PC-3 (cell line): Measurements from ENCODE around the gene TMEM147.

Source experiments
- CTCF ChIP-seq: fragments of 300-600 bp; sonication (generic); conservative IDR thresholded peaks from 2 replicates; pipeline ENCODE4 v1.5.1; 2017; ENCODE audit warnings: antibody characterized with exemption, low read depth, mild to moderate bottlenecking, low read length
- EZH2 ChIP-seq: fragments of 300-600 bp; sonication (generic); IDR thresholded peaks from one replicate; pipeline ENCODE4 v1.6.1; 2017; ENCODE audit warnings: antibody characterized with exemption, mild to moderate bottlenecking, low read length; ENCODE audit not compliant: unreplicated experiment
- EZH2phosphoT487 ChIP-seq: fragments of 300-600 bp; sonication (generic); IDR thresholded peaks from 2 replicates; pipeline ENCODE4 v1.6.1; 2018; ENCODE audit warnings: mild to moderate bottlenecking, antibody characterized with exemption, low read length, borderline replicate concordance

- TF ChIP-seq CTCF (no peak), EZH2 (no peak), EZH2phosphoT487 (no peak)
Observed at GRCh38 chr19:35557539-35558399, 12.3 kb downstream of the TMEM147 start.
